Measurements from ENCODE around the gene DOK6. TPM values are rescaled to one million over a fixed set of nuclear protein-coding genes. Genes with fewer than 3 reads are reported as not detected.

Gene DOK6
- total and polyA plus RNA-seq, 11 donors = 0.46 to 9.7 (median 2.9) TPM

DNA sequence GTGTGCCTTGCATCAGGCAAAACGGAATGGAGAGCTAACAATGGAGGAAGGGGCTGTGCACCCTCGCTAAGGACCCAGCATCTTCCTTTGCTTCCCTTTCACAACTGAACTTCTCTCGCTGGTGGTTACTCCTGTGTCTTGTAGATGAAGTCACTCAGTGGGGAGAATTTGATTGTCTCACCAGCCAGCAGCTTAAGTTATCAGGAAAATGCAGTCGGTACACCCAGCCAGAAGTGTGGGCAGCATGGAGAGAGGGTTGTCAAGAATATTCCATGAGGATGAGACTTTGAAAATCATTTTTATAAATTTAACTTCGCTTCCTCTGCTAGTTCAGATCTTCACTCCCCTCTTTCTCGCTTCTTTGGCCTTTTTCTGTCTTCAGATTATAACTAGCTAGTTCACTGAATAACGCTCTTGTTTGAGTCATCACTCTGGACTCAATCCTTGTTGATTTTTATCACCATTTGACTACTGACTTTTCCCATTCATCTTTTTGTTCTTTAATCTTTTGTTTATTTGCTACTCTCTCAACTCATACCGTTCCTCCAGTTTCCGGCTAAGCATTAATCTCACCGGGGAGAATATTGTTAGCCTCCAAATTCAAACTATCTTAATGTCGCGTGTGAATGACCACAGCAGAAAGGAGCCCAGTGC, 325.3 kb downstream of the DOK6 start:
- ATAC-seq (no peak), DNase-seq (no peak)
- WGBS, 4 donors = 92 to 95% (median 94%) methylated on average over 12 of the region's 12 CpGs
- H3K27me3 ChIP-seq = no peaks in the 10 kb centered on the region
- no peaks in the 10 kb centered on the region for H3K36me3 ChIP-seq
- no peaks in the 10 kb centered on the region for H3K9me3 ChIP-seq
- intact Hi-C loops (cut with DNase I) = loop anchor here in 1 of 10 donors (10.0 kb wide), 1 partner anchor 59 kb away; no protein-coding TSS in a partner anchor
- H3K4me3 ChIP-seq = no peak overlapping the region
- H3K4me1 ChIP-seq = peaks cover 0 to 4% (median 0%) of the 10 kb centered on the region in 12 donors
- TF ChIP-seq POLR2A (IDR thresholded peaks at IDR 0.05) (no peak), CTCF (IDR thresholded peaks at IDR 0.05) (no peak)
- H3K27ac ChIP-seq = no peak overlapping the region

GRCh38 chr18:69727912-69728572, 327.4 kb downstream of the DOK6 start:
- TF ChIP-seq CTCF (IDR thresholded peaks at IDR 0.05) (no peak), POLR2A (IDR thresholded peaks at IDR 0.05) (no peak)
- WGBS, 4 donors = 86 to 90% (median 88%) methylated on average over 5 of the region's 5 CpGs
- Histone ChIP-seq H3K4me3 (no peak overlapping the region), H3K4me1 (peaks cover 0 to 2% (median 0%) of the 10 kb centered on the region in 12 donors), H3K27ac (no peak overlapping the region), H3K27me3 (no peaks in the 10 kb centered on the region), H3K36me3 (no peaks in the 10 kb centered on the region), H3K9me3 (no peaks in the 10 kb centered on the region)
- DNase-seq = no peak
- ATAC-seq = no peak
- intact Hi-C loops (cut with DNase I) = loop anchor here in 1 of 10 donors (10.0 kb wide), 1 partner anchor 57 kb away; no protein-coding TSS in a partner anchor

DNA sequence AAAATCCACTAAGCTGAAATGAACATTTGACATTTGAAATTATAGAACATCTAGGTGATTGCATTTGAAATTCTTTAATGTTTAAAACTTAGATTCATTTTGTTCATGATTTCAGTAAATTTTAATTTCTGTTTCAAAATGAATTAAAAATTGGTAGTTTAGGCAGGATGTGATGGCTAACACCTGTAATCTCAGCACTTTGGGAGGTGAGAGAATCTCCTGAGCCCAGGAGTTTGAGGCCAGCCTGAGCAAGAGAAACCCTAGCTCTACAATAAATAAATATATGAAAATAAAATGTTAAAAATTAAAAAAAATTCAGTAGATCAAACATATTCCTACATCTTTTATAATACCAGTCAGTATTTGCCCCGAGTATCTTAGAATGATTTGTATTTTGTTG, 330.0 kb downstream of the DOK6 start:
- Histone ChIP-seq H3K4me1 (no peaks in the 10 kb centered on the region), H3K9me3 (no peaks in the 10 kb centered on the region), H3K27ac (no peak overlapping the region), H3K27me3 (no peaks in the 10 kb centered on the region), H3K4me3 (no peak overlapping the region), H3K36me3 (no peaks in the 10 kb centered on the region)
- TF ChIP-seq CTCF (IDR thresholded peaks at IDR 0.05) (no peak), POLR2A (IDR thresholded peaks at IDR 0.05) (no peak)
- DNase-seq (no peak), ATAC-seq (no peak)
- intact Hi-C loops (cut with DNase I) = no loop called here
- 81 to 90% (median 87%) methylated on average over 1 of the region's 1 CpG for WGBS, 4 donors

- TF ChIP-seq POLR2A (IDR thresholded peaks at IDR 0.05) = no peak
- TF ChIP-seq CTCF (IDR thresholded peaks at IDR 0.05) = no peak
- Histone ChIP-seq H3K9me3 (no peaks in the 10 kb centered on the region), H3K27me3 (no peaks in the 10 kb centered on the region), H3K4me3 (no peak overlapping the region), H3K4me1 (no peaks in the 10 kb centered on the region), H3K36me3 (no peaks in the 10 kb centered on the region), H3K27ac (no peak overlapping the region)
- intact Hi-C loops (cut with DNase I) = no loop called here
- DNase-seq (no peak), ATAC-seq (no peak)
- 94 to 97% (median 96%) methylated on average over 2 of the region's 2 CpGs for WGBS, 4 donors
These were observed 333.8 kb downstream of the DOK6 start for GRCh38 chr18:69734536-69734935.
